ENCODE results near the gene FAM168A.
"Not testable (repeated sequence)": the region's sequence is repeated elsewhere in the genome, so short reads cannot be mapped to it uniquely, and the experiment has no call there.

FAM168A gene

DNA sequence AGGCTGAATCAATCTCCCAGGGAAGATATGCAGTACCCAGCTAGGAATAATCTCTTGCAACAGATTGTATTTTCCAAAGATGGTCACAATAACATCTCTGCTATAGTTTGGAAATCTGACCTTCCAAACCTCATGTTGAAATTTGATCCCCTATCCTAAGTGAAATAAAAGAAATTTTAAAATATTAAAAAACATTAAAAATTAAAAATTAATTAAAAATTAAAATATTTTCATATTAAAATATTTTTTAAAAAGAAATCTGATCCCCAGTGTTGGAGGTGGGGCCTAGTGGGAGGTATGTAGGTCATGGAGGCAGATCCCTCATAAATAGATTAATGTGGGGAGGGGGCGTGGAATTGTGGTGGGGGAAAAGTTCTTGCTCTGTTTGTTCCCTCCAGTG lies 79.7 kb downstream of the FAM168A start:
- no peak for DNase-seq (ENCODE audit: low spot score)

GRCh38 chr11:73516080-73516479 lies 81.8 kb downstream of the FAM168A start:
- no peak for DNase-seq (ENCODE audit: low spot score)

DNA sequence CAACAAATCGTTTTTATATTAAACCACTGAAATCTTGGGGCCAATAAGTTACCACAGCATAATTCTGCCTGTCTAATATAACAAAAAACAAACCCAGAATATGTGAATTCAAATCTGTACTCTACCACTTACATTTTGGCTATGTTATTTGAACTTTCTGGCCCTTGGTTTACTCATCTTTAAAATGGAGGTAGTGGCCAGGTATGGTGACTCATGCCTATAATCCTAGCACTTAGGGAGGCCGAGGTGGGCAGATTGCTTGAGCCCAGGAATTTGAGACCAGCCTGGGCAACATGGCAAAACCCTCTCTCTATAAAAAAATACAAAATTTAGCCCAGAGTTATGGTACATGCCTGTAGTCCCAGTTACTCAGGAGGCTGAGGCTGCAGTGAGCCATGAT lies 84.2 kb downstream of the FAM168A start:
- DNase-seq (ENCODE audit: low spot score), result no peak

- DNase-seq (ENCODE audit: low spot score), result no peak
These were observed 87.0 kb downstream of the FAM168A start for GRCh38 chr11:73510877-73511276.

DNA sequence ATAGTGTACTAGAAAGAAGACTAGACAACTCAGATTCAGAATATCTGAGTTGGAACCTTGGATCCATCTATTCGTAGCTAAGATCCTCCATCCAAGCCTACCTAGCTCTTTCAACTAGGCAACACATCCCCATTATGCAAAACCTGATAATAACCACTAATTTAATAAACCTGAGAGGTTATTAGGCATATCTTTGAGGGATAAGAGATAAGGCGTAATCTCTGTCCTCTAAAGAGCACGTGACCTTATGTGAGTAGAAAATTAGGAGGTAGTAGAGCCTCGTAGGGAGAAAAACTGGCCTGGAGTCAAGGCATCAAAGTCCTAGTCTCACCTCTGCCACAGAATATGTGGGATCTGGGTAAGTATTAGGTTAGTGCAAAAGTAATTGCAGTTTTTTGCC lies 87.8 kb downstream of the FAM168A start:
- DNase-seq (ENCODE audit: low spot score), result no peak

DNA sequence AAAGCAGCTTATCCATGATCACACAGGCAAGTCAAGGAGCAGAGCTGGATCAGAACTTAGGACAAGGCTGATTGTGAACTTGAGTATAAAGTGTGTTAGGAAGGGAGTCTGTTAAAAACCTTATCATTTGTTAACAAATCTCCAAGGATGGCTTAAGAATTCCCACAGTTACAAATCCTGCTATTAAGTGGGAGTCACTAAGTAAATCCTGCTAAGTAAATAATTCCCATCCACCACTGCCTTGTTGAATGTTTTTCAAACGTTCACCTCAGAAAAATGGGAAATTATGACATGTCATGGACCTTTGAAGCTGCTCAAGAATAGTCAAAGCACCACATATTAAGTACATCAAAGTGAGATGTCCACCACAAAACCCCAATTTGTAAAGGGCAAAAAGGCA lies 88.7 kb downstream of the FAM168A start:
- no peak for DNase-seq (ENCODE audit: low spot score)

GRCh38 chr11:73508243-73509176 lies 89.4 kb downstream of the FAM168A start:
- DNase-seq (ENCODE audit: low spot score), result no peak

DNA sequence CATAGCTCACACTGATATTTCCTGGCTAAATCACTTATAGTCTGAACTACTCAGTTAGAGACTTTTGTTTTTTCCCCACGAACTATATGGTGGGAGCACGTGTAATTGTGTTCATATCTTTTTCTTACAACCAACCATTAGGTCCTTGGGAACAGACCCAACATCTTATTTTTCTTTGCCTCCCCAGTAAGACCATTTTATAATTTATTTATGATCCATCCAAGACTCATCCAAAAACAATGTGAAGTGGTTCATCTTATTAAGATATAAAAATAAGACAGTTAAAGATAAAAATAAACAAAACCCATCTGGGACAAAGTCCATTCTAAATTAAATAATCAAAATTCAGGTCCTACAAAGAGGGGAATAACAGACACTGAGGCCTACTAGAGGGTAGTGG lies 90.8 kb downstream of the FAM168A start:
- no peak for DNase-seq (ENCODE audit: low spot score)

GRCh38 chr11:73506038-73506437 lies 91.9 kb downstream of the FAM168A start:
- no peak for DNase-seq (ENCODE audit: low spot score)

DNA sequence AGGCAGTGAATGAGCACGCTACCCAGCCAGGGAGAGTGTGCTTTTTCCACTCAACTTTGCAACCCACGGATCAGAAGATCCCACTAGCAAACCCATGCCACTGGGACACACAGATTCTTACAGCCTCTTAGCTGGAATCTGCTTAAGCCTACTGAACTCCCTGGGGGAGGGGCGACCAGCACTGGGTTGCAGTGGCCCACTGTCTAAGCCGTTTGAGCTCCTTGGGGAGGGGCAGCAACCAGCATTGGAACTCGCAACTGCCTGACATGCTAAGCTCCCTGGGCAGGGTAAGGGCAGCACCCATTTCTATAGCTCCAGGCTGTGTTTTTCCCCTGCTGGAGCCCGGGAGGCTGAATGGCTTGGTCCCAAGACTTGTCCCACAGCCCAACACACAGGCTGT lies 99.6 kb downstream of the FAM168A start:
- DNase-seq (ENCODE audit: low spot score), result no peak

DNA sequence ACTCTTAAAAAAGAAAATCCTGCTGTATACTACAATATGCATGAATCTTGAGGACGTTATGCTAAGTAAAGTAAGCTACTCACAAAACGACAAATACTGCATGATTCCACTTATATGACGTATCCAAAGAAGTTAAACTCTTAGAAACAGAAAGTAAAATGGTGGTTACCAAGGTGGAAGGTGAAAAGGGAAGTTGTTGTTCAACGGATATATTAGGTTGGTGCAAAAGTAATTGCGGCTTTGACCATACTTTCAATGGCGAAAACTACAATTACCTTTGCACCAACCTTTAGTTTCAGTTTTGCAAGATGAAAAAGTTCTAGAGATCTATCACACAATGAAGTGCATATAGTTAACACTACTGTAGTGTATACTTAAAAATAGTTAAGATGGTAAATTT lies 101.8 kb downstream of the FAM168A start:
- DNase-seq (ENCODE audit: low spot score), result no peak

DNA sequence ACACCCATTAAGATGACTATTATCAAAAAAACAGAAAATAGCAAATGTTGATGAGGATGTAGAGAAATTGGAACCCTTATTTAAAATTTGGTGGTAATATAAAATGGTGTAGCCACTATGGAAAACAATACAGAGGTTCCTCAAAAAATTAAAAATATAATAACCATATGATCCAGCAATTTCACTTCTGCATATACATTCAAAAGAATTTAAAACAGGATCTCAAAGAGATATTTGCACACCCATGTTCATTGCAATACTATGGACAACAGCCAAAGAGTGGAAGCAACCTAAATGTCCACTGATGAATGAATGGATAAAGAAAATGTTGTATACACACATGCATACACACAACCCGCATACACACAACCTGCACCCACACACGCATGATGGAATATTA lies 102.2 kb downstream of the FAM168A start:
- no peak for DNase-seq (ENCODE audit: low spot score)

GRCh38 chr11:73493956-73494598 lies 103.8 kb downstream of the FAM168A start:
- no peak for DNase-seq (ENCODE audit: low spot score)

GRCh38 chr11:73481626-73482025 lies 116.3 kb downstream of the FAM168A start:
- DNase-seq (ENCODE audit: low spot score), result no peak

- no peak for DNase-seq (ENCODE audit: low spot score)
These were observed 117.2 kb downstream of the FAM168A start for GRCh38 chr11:73480677-73481076.

DNA sequence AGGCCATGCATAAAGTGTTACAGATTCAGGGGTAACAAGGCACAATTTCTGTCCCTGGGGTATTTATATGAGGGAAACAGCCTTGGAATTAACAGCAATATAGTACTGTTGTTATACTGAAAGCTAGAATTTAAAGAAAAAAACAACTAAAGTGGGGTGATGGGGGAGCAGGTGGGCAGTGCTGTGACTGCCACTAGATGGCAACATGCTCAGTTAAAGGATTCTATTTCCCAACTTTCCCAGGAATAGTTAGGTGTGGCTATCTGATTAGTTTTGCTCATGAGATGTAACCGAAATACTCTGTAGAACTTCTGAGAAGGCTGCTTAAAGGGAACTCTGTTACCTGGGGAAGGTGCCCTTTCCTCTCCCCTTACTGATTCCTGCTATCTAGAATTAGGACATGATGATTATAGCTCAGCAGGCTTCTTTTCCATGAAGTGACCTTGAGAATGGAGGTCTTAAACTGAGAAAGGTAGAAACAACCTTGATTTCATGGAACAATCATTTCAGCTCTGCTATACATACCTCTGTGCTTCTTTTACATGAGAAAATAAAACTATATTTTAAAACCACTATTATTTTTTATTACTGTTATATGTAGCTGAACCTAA lies 119.1 kb downstream of the FAM168A start:
- no peak for DNase-seq (ENCODE audit: low spot score)

- no peak for DNase-seq (ENCODE audit: low spot score)
These were observed 120.4 kb downstream of the FAM168A start for GRCh38 chr11:73477518-73477917.

GRCh38 chr11:73475549-73476095 lies 122.3 kb downstream of the FAM168A start:
- no peak for DNase-seq (ENCODE audit: low spot score)

GRCh38 chr11:73473252-73473651 lies 124.7 kb downstream of the FAM168A start:
- DNase-seq (ENCODE audit: low spot score), result no peak

GRCh38 chr11:73470036-73470612 lies 127.8 kb downstream of the FAM168A start:
- not testable (repeated sequence) for DNase-seq (ENCODE audit: low spot score)

DNA sequence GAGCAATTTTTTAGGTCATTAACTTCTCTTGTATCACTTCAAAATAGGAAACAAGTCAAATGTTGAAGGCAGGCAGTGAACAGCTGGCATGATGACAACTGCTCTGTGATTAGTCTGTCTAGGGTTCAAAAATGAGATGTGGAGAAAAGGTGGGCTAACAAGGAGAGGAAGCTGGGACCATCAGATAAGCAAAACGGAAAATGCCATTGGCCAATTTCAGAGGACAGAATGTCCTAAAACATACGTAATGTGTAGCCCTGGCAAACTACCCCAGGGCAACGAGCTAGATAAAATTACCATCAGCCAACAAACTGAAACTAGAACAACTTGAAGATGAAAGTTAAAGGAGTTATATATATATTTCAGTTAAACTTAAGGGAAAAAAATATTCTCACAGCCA lies 128.5 kb downstream of the FAM168A start:
- DNase-seq (ENCODE audit: low spot score), result no peak

- no peak for DNase-seq (ENCODE audit: low spot score)
These were observed 129.2 kb downstream of the FAM168A start for GRCh38 chr11:73468590-73469161.

All from activated CD4-positive, alpha-beta T cell treated with anti-CD3 and anti-CD28 coated beads, Interleukin-2, Interleukin-4, amounts not matched to agents 100 ng/mL and 50 ng/mL, durations not matched to agents 16 hours and 8 hours (primary cell).